HG03066 (cell line): Measurements from ENCODE around the gene LIN28B.
"Not testable (repeated sequence)": the region's sequence is repeated elsewhere in the genome, so short reads cannot be mapped to it uniquely, and the experiment has no call there.

ENCODE experiments used
- ATAC-seq: cut with Tn5 transposase; IDR thresholded peaks from one replicate; pipeline ENCODE4 v1.9.1; 2021; ENCODE audit warnings: low read depth; ENCODE audit not compliant: unreplicated experiment

LIN28B gene

GRCh38 chr6:104955927-104956730, 778 bp upstream of the LIN28B start:
- ATAC-seq, result no peak

DNA sequence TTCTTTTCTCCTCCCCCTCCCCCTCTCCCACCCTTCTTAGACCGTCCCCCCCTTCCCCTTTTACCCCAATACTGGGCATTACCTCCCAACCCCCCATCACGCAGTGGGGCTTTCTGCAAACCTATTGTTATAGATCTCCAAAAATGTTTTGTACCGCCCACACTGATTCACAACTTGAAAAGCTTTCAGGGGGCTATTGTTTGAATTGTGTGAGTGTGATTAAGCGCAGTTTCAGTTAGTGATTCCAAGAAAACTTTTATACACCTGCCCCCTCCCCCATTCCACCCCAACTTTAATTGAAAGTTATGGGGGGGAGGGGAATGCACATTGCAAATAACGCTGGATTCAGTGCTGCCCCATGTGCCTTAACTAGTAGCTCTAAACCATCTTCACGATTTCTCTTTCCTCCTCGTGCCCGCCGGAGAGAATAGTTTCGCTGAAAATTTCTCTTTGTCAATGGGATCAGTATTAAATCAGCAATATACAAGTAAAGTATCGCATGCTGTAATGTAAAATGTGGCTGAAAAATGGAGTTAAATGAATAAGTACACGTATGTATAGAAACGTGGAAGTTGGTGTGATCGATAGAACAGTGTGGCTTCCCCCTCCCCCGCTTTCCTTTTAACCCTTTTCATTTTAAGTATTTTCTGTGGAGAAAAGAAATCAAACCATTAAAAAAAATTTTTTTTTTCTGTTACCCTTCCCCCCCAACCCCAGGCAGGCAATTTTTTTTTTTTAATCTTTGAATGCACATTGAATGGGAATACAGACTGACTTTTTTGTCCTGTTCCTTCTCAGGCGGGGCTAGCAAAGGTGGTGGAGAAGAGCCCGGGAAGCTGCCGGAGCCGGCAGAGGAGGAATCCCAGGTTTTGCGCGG, 632 bp downstream of the LIN28B start:
- ATAC-seq, result no peak

- no peak for ATAC-seq
Observed at GRCh38 chr6:104958178-104959025, 1.5 kb downstream of the LIN28B start.

DNA sequence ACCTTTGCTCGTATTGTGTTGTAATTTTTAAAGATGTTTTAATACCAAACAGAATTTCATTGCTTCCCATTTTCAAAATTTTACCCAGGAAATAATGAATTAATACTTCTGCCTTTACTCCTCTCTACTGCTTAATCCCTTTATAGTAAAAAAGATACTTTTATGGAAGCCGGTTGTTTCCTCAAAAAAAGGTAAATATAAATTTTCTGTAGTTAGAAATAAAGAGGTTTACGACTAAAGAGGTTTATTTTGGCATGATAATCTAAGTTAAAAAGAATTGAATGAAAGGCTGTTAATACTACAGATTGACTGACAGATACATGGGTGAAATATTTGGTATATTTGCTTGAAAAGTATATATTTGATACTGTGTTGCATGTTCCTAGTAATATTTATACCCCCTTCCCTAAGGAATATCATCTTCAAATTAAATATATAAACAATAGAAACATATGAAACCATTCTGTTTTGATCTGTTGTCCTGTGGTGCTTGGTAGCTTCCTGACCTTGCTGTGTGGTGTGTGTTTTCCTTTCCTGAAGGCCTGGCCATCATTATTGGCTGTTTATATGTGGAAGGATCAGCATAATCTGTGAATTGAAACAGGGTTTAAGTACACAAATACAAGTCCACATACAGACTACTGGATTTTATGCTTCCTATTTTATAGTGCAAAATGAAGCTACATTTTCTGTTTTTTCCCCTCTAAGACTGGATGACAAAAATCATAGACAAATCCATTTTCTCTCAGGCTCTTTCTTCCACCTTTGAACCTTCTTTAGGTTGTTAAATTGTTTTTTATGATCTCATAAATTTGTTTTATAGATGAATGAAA, 2.3 kb downstream of the LIN28B start:
- ATAC-seq, result no peak

DNA sequence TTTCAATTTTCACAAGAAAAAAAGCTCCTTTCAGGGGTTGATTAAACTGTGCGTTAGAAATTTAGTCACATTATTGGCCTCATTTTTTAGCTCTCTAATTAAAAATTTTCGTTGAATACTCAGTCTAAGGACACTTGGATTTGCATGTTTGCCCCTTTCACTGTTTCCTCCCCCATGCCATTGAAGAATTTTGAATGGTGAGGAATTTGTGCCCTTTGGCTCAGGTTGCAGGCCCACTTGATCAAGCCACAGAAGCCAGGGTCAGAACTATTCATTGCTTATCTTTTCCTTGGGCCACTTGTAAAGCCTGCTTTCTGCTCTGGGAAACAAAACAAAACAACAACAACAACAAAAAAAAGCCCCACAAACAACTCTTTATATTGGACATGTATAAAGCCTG, 12.2 kb downstream of the LIN28B start:
- ATAC-seq, result no peak

DNA sequence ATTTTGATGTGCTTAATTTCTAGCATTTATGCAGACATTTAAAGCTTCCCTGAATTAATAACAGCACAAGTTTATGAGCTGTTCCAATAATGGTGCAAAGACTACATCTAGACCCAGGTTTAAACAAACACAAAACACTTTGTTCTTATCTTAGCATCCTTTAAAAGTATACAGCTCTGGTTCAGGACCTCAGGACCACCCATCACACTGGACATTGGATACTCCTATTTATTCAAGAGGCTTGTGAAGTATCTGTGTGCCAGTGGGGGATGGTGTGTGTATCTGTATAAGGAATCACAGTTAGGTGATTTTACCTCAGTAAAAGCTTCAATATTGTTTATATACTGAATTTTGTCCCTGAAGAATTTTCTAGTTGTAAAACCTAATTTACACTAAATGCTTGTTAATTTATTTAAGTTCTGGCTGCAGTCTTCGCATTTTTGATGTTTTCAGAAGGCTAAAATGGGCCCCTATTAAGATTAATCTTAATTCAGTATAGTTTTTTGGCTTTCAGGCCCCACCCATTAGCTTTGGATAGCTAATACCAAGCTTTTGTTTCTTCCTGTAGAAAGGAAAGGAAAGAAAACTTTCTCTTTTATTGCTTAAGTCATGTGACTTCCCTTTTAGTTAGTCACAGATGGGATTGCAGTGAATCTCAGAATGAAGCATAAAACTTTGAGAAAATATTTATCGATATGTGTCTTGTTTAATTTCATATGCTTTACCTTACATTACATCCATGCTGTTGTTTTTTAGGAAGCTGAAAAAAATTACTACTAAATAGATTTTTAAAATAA, 13.1 kb downstream of the LIN28B start:
- no peak for ATAC-seq

DNA sequence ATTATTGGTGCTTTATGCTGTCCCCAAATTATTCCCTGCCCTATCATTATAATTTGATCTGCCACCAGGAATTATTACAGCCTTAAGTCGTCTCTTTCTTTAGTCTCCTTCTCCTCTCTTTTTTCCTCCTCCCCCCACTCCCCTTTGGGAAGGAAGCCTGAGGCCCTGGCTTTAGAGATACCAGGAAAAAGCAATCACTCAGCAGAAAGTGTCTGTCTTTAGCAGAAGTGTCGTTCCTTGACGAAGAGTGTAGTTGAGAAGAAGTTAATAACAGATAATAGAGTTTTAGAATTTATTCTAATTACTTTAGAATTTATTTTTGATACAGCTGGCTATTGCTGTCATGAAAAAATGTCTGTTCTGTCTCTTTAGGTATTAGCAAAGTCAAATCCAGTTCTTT, 16.5 kb downstream of the LIN28B start:
- no peak for ATAC-seq

DNA sequence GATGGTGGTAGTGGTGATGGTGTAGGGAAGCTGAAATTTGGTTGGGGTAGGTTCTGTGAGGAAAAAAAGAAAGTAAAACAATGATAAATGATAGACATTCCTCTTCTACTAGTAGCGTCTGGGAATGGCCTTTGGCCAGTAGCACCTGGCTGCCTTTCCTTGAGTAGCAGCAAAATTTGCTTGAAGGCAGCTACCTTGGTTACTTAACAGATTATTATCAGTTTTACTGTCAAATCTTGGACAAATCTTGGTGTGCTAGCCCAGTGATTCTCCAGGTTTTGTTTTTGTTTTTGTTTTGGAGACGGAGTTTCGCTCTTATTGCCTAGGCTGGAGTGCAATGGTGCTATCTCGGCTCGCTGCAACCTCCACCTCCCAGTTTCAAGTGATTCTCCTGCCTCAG, 26.4 kb downstream of the LIN28B start:
- ATAC-seq, result no peak

DNA sequence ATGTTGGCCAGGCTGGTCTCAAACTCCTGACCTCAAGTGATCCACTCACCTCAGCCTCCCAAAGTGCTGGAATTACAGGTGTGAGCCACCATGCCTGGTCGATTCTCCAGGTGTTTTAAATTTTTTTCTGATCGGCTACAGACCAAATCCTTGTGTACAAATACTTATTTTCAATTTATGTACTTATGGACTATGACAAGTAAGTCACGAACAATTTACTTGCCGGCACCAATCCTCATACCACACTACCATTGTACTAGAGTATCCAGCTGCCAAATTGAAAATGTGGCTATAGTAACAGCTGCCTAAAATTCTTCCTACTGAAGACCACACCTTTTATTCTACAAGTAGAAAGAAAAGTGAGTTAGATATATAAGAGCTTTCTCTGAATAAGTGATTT, 26.9 kb downstream of the LIN28B start:
- no peak for ATAC-seq

GRCh38 chr6:104984831-104985230, 27.9 kb downstream of the LIN28B start:
- no peak for ATAC-seq

DNA sequence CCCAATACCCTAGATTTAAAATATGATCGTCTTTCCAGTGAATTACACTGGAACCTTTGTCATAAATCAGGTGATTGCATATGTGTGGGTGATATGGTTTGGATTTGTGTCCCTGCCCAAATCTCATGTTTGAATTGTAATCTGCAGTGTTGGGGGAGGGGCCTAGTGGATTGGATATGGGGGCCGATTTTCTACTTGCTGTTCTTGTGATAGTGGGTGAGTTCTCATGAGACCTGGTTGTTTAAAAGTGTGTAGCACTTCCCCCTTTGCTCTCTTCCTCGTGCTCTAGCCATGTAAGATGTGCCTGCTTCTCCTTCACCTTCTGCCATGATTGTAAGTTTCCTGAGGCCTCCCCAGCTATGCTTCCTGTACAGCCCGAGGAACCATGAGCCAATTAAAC, 29.0 kb downstream of the LIN28B start:
- ATAC-seq, result not testable (repeated sequence)

DNA sequence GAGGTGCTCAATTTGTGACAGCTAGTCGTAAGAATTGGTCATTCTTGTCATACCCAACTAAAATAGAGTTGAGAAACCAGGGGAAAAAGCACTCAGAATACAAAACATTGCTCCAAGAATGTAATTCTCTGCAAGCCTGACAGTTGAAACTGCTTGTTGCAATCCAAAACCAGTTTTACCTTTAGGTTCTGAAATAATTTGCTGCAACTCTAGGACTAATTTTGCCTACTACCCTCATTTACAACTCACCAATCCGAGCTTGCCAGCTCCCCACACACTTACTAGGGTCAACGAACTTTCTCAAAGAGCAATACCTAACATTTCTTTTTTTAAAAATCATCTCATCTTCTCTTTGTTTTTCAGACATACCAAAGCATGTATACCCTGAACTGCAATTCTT, 29.7 kb downstream of the LIN28B start:
- ATAC-seq, result no peak

- ATAC-seq, result no peak
Observed at GRCh38 chr6:104987218-104987617, 30.3 kb downstream of the LIN28B start.

GRCh38 chr6:104990085-104990484, 33.2 kb downstream of the LIN28B start:
- no peak for ATAC-seq

GRCh38 chr6:104991062-104991461, 34.2 kb downstream of the LIN28B start:
- not testable (repeated sequence) for ATAC-seq

DNA sequence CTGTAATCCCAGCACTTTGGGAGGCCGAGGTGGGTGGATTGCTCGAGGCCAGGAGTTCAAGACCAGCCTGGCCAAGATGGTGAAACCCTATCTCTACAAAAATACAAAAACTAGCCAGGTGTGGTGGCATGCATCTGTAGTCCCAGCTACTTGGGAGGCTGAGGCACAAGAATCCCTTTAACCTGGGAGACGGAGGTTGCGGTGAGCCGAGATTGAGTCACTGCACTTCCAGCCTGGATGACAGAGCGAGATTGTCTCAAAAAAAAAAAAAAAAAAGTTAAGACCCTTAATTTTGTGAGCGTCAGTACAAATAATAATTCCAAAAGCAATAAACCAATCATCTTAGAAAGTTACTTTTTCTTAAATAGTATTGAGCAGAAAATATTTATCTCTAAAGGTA, 36.7 kb downstream of the LIN28B start:
- not testable (repeated sequence) for ATAC-seq

GRCh38 chr6:104995989-104996617, 39.2 kb downstream of the LIN28B start:
- no peak for ATAC-seq

- no peak for ATAC-seq
Observed at GRCh38 chr6:105001063-105001462, 44.2 kb downstream of the LIN28B start.

DNA sequence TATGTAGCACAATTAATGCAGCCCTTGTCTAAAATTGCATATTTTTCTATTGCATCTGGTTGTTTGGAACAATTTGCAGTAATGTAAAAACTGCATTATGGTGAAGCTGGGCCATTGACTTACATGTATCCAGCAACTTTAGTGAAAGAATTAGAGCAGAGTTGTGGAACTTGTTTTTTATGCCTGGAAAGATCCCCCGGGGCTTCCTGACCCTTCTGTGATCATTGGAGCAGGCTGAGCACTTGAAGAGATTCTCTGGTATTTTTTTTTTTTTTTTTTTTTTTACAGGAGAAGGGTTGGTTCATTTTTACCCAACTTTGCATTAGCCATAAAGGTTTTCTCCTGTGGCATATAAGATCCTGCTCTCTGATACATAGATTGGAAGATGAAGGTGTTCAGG, 45.0 kb downstream of the LIN28B start:
- no peak for ATAC-seq
